ENCODE data around the gene LAMA5.

The LAMA5 gene

GRCh38 chr20:62277253-62277652, 89.9 kb downstream of the LAMA5 start:
- no peak for DNase-seq

- no peak for DNase-seq
Observed at GRCh38 chr20:62276439-62276838, 90.7 kb downstream of the LAMA5 start.

GRCh38 chr20:62275219-62275618, 91.9 kb downstream of the LAMA5 start:
- DNase-seq: no peak

- DNase-seq: no peak
Observed at GRCh38 chr20:62274332-62274950, 92.7 kb downstream of the LAMA5 start.

GRCh38 chr20:62273416-62273815, 93.7 kb downstream of the LAMA5 start:
- no peak for DNase-seq

GRCh38 chr20:62272200-62272599, 94.9 kb downstream of the LAMA5 start:
- DNase-seq: no peak

GRCh38 chr20:62269871-62270270, 97.2 kb downstream of the LAMA5 start:
- no peak for DNase-seq

GRCh38 chr20:62269378-62269777, 97.7 kb downstream of the LAMA5 start:
- DNase-seq: no peak

GRCh38 chr20:62268228-62268900, 98.7 kb downstream of the LAMA5 start:
- DNase-seq: no peak

GRCh38 chr20:62267543-62267942, 99.6 kb downstream of the LAMA5 start:
- DNase-seq: no peak

- no peak for DNase-seq
Observed at GRCh38 chr20:62266851-62267250, 100.3 kb downstream of the LAMA5 start.

- DNase-seq: no peak
Observed at GRCh38 chr20:62266340-62266739, 100.8 kb downstream of the LAMA5 start.

GRCh38 chr20:62265365-62265764, 101.7 kb downstream of the LAMA5 start:
- no peak for DNase-seq

GRCh38 chr20:62263396-62263795, 103.7 kb downstream of the LAMA5 start:
- DNase-seq: no peak

- DNase-seq: no peak
Observed at GRCh38 chr20:62262064-62262463, 105.0 kb downstream of the LAMA5 start.

GRCh38 chr20:62259294-62259565, 107.9 kb downstream of the LAMA5 start:
- no peak for DNase-seq
